NCI-H2227 (cell line): ENCODE measurements around the gene SRGAP2C.
"Not testable (repeated sequence)": the region's sequence is repeated elsewhere in the genome, so short reads cannot be mapped to it uniquely, and the experiment has no call there.

Experiments
- DNase-seq: peaks from one replicate; lab custom pipeline; 2025; ENCODE audit not compliant: unreplicated experiment; lab: John Stamatoyannopoulos, UW

Gene SRGAP2C

DNA sequence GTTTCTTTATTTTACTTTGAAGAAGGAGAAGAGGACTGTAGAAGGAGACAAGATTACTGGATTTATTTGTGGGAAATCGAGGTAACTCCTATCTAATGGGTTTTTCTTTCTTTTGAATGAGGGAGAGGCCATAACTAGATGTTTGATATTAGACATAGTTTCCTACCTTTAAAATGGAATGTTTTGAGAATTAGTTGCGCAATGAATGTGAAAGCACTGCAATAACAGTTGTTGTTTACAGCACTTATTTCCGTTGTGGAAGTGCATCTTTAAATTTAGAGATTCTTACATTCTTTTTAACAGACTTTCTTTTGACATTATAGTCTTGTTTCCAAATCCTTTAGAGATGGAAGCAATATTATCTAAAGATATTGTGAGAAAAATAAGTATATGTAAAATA is 229.0 kb downstream of the SRGAP2C start:
- DNase-seq, result no peak

DNA sequence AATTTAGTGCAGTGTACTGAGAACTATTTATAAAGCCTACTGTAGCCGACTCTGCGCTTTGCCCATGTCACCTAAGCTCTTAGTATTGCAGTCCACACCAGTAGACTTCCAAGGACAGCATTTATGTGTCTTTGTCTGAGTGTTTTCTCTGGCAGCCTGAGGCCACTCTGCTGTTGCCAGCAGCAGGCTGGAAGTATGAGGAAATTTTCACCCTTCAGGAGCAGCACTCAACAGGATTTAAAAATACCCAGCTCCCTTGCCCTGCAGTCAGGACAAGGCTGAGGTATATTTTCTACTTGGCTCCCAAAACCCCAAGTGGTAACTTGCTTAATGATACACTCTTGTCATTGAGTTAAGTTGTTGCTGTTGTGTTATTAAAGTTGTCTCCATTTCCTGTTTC is 230.1 kb downstream of the SRGAP2C start:
- DNase-seq, result no peak

- no peak for DNase-seq
Measured at GRCh38 chr1:121417325-121417923, 232.6 kb downstream of the SRGAP2C start.

DNA sequence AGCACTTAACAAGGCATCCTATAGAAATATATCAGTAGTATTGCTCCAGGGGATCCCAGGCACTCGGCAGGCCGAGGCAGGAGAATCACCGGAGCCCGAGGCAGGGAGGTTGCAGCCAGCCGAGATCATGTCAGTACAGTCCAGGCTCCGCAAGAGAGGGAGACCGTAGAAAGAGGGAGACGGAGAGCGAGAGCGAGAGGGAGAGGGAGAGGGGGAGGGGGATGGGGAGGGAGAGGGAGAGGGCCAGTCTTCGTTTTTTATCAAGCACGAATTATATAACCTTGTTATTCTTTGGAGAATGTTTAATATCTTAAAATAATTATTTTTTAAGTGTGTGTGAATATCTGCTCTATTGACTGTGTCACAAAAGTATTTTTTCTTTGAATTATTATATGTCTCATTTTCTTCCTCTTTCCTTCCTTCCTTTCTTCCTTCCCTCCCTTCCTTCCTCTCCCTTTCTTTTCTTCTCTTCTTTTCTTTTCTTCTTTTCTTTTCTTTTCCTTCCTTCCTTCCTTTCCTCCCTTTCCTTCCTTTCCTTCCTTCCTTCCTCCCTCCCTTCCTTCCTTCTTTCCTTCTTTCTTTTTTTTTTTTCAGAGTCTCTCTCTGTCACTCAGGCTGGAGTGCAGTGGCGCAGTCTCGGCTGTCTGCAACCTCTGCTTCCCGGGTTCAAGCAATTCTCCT is 233.7 kb downstream of the SRGAP2C start:
- no peak for DNase-seq

DNA sequence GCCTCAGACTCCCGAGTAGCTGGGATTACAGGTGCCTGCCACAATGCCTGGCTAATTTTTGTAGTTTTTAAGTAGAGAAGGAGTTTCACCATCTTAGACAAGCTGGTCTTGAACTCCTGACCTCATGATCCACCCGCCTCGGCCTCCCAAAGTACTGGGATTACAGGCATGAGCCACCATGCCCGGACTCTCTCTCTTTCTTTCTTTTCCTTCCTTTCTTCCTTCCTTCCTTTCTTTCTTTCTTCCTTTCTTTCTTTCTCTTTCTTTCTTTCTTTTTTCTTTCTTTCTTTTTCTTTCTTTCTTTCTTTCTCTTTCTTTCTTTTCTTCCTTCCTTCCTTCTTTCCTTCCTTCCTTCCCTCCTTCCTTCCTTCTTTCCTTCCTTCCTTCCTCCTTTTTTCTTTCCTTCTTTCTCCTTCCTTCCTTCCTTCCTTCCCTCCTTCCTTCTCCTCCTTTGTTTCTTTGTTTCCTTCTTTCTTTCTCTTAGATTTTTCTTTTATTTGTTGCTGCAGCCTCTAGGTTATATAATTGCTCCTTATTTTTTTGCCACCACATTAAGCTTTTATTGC is 234.4 kb downstream of the SRGAP2C start:
- not testable (repeated sequence) for DNase-seq

GRCh38 chr1:121421490-121421889 is 236.7 kb downstream of the SRGAP2C start:
- not testable (repeated sequence) for DNase-seq

GRCh38 chr1:121423956-121424355 is 239.2 kb downstream of the SRGAP2C start:
- not testable (repeated sequence) for DNase-seq

DNA sequence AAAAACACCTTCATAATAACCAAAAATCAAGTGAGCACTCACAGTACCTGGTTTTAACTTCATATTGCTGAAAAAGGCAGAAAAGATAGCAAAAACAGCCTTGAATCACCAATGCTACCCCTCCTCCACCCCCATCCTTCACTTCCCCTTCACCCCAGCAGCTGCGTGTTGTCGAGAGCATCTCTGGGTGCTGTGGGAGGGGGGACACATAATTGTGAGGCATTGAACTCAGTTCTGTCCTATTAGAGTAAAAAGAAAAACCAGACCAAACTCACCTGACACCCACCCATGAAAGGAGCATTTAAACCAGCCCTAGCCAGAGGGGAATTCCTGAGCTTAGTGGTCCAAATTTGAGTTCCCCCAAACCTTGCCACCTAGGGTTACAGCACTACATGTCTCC is 248.7 kb downstream of the SRGAP2C start:
- not testable (repeated sequence) for DNase-seq

- not testable (repeated sequence) for DNase-seq
Measured at GRCh38 chr1:121438862-121439261, 254.1 kb downstream of the SRGAP2C start.

DNA sequence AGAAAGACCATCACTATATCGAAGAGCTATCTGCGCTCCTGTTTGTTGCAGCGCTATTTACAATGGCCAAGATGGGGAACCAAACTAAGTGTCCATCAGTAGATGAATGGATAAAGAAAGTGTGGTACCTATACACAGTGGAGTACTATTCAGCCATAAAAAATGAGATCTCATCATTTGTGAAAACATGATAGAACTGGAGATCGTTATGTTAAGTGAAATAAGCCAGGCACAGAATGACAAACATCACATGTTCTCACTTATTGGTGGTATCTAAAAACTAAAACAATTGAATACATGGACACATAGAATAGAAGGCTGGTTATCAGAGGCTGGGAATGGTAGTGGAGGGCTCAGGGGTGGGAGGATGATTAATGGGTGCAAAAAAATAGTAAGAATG is 256.2 kb downstream of the SRGAP2C start:
- DNase-seq, result no peak
